Putamen (tissue), 1 donor: ENCODE measurements around the gene CCT5.
"Not testable (repeated sequence)": the region's sequence is repeated elsewhere in the genome, so short reads cannot be mapped to it uniquely, and the experiment has no call there.

Source experiments
- DNase-seq: peaks from one replicate; pipeline ENCODE4 v3.0.0-alpha.2; 2016; ENCODE audit warnings: low spot score

CCT5 gene

GRCh38 chr5:10301842-10302610 is 51.9 kb downstream of the CCT5 start:
- no peak for DNase-seq

GRCh38 chr5:10303201-10303600 is 53.1 kb downstream of the CCT5 start:
- no peak for DNase-seq

GRCh38 chr5:10303699-10304170 is 53.7 kb downstream of the CCT5 start:
- no peak for DNase-seq

- DNase-seq = no peak
Measured at GRCh38 chr5:10304932-10305331, 54.9 kb downstream of the CCT5 start.

- DNase-seq = no peak
Measured at GRCh38 chr5:10306114-10306513, 56.0 kb downstream of the CCT5 start.

DNA sequence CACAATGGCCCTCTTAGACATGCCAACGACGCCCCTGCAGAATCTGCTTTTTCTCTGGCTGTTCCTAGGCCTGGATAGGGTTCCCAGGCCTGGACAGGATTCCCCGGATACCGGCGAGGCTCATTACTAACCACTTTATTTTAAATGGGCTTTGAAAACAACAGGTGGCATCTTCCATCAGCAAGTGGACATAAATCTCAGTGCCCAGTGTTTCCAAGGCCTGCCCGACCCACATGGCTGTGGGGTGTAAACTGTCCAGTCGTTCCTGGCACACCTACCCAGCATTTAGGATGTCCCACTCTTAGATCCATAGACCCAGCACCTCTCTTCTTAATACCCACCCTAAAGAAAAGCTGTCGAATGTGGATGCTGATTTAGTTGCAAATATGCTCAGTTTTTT is 56.7 kb downstream of the CCT5 start:
- DNase-seq = no peak

GRCh38 chr5:10307206-10308148 is 57.4 kb downstream of the CCT5 start, which contains the start of gene CMBL:
Gene CMBL (minus strand): TSS chr5:10307902. CDS start chr5:10290762, 17,140 bp downstream.
- DNase-seq = peak; percentile 57

DNA sequence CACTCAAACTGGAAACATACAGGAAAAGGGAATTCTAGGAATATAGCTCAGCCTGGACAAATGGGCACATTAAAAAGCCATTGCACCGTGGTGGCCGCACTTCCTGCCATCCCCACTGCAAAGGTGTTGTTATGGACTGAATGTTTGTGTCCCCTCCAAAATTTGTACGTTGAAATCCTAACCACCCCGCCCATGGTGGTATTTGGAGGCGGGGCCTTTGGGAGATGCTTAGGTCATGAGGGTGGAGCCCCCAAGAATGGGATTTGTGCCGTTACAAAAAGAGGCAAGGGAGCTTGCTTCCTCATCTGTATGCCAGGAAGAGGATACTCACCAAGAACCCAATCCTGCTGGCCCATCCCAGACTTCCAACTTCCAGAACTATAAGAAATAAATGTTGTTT is 58.8 kb downstream of the CCT5 start:
- no peak for DNase-seq

- no peak for DNase-seq
Measured at GRCh38 chr5:10310066-10310779, 60.1 kb downstream of the CCT5 start.

DNA sequence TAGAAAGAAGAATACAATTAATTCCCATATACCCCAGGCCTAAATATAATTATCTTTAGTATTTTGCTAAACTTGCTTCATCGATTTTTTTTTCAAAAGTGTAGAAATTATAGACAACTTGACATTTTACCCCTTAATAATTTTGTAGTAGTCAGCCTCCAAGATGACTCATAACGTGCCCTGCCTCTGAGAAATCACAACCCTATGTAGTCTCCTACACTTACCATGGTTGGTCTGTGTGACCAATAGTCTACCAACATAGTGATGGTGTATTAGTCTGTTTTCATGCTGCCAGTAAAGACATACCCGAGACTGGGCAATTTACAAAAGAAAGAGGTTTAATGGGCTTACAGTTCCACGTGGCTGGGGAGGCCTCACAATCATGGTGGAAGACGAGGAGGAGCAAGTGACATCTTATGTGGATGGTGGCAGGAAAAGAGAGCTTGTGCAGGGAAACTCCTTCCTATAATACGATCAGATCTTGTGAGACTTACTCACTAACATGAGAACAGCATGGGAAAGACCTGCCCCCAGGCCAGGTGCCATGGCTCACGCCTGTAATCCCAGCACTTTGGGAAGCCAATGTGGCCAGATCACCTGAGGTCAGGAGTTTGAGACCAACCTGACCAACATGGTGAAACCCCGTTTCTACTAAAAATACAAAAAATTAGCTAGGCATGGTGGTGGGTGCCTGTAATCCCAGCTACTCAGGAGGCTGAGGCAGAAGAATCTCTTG is 60.9 kb downstream of the CCT5 start:
- not testable (repeated sequence) for DNase-seq

DNA sequence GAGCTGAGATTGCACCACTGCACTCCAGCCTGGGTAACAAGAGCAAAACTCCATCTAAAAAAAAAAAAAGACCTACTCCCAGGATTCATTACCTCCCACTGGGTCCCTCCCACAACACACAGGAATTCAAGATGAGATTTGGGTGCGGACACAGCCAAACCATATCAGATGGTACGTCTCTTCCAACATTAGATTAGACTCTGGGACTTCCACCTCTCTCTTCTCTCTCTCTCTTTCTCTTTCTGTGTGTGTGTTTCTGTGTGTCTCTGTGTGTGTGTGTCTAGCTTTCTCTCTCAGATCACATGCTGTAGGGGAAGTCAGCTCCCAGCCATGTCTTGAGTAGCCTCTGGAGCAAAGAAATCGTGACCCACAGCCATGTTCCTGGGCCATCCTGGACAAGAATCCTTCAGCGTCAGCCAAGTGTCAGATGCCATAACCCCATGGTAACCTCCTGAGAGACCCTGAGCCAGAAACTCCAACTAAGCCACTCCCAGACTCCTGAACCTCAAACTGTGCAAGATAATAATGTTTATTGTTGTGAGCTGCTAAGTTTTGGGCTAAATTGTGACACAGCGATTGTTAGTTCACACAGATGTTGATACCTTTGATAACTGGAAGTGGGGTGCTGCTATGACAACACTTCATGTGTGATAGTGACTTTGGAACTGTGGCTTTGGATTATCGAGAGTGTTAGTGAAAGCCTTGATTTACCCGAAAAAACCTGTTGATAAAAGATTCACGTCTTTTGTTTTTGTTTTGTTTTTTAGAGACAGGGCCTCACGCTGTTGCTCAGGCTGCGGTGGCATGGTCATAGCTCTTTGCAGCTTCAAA is 61.7 kb downstream of the CCT5 start:
- DNase-seq = no peak

- DNase-seq = no peak
Measured at GRCh38 chr5:10315201-10315600, 65.1 kb downstream of the CCT5 start.
